ENCODE data around the gene PEPD. TPM values are rescaled to one million over a fixed set of nuclear protein-coding genes. Genes with fewer than 3 reads are reported as not detected.

The PEPD gene
- total RNA-seq, 3 donors from 2014 or later = 54.2 to 57.2 (median 55.1) TPM

Other genes starting within 250 kb of the PEPD start
- gene CEBPA, start 219.3 kb downstream of the PEPD start, total RNA-seq = 1 to 10 TPM; 1.0 to 1.5 (median 1.5) TPM
- 10 to 100 TPM; 28.8 to 32.2 (median 28.8) TPM for gene CEBPG, start 148.1 kb downstream of the PEPD start, total RNA-seq
- gene CHST8, start 100.2 kb upstream of the PEPD start, total RNA-seq = not detected